Ishikawa (cell line): ENCODE results near the gene CACNA2D3.

Experiments
- EP300 ChIP-seq: IDR thresholded peaks from 2 replicates; pipeline ENCODE4 v1.6.1; 2012; ENCODE audit warnings: borderline replicate concordance
- MAX ChIP-seq: IDR thresholded peaks from 2 replicates; pipeline ENCODE4 v1.6.1; 2012
- RAD21 ChIP-seq: IDR thresholded peaks from 2 replicates; pipeline ENCODE4 v1.6.1; 2012; ENCODE audit warnings: low read depth
- REST ChIP-seq: IDR thresholded peaks from 2 replicates; pipeline ENCODE4 v1.6.1; 2012; ENCODE audit warnings: low read depth, mild to moderate bottlenecking
- YY1 ChIP-seq: IDR thresholded peaks from 2 replicates; pipeline ENCODE4 v1.6.1; 2012; ENCODE audit warnings: low read depth

- TF ChIP-seq MAX (no peak), EP300 (no peak), REST (no peak), RAD21 (no peak), YY1 (no peak)
Measured at GRCh38 chr3:54619053-54619452, 496.7 kb downstream of the CACNA2D3 start.
